ENCODE results near the gene MEGF11.

DNA sequence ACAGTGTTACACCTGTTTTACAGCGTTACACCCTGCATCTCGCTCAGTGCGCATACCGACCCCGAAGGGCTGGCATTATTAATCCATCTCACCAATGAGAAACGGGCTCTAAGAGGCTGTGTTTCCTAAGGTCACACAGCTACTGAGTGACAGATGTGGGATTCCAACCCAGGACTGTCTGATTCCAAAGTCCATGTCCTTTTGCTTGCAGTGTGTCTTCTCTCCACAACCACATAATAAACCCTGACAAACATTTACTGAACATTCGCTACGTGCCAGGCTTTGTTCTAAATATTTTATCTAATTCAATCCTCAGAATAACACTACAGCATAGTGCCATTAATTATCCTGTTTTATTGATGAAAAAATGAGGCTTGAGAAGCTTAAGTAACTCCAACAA, 305.2 kb downstream of the MEGF11 start:
- TF ChIP-seq TAF1 (IDR thresholded peaks at IDR 0.05; ENCODE audit: borderline replicate concordance, low read depth, low read length): no peak
- no peak for TF ChIP-seq EP300 (IDR thresholded peaks at IDR 0.05; ENCODE audit: borderline replicate concordance in 1 of 2, low read depth in 1 of 2, low read length in 1 of 2)
- TF ChIP-seq REST (IDR thresholded peaks at IDR 0.05; ENCODE audit: low read depth, low read length): no peak
- no peak for TF ChIP-seq RAD21 (IDR thresholded peaks at IDR 0.05; ENCODE audit: low read length)
